K562 (cell line): Measurements from ENCODE around the gene MTRFR. TPM values are rescaled to one million over a fixed set of nuclear protein-coding genes. Genes with fewer than 3 reads are reported as not detected.

Source experiments
- ATAC-seq: fragments of 200-7000 bp; cut with Tn5 transposase; 3 replicates; pipeline ENCODE4 v1.9.1; 2020; ENCODE audit warnings: moderate library complexity
- BruUV-seq: library from RNA; stranded (reverse); fragments of 400-500 nt; replicated peaks from 2 replicates; lab custom pipeline; 2021; lab: Mats Ljungman, UMichigan
- CTCF ChIA-PET: fragments of 300-600 bp; formaldehyde crosslinking; extraction: SDS; loops from one replicate; lab custom pipeline; 2021; ENCODE audit warnings: low intra/inter-chr PET ratio; lab: Yijun Ruan, JAX
- POLR2A ChIA-PET: fragments of 300-600, 350-650 bp; sonication (Branson Sonifier 250); formaldehyde crosslinking; extraction: SDS; loops from one replicate; lab custom pipeline; 2021; ENCODE audit warnings: antibody characterized with exemption, inconsistent platforms; lab: Yijun Ruan, JAX
- DNase-seq, 4 experiments: peaks; one replicate each; pipeline versions ENCODE4 v3.0.0 to v3.0.0-alpha.2; 2011 to 2018; ENCODE audit warnings: low spot score in 3 of 4, mixed read lengths in 3 of 4; ENCODE audit errors: extremely low read depth in 1 of 4
- FAIRE-seq: peaks from 2 replicates; lab custom pipeline; 2011; peaks lifted over from hg19 to GRCh38; lab: Jason Lieb, UNC
- H2AFZ ChIP-seq: 2 replicates; pipeline ENCODE4 v1.6.0; 2011; ENCODE audit warnings: low read depth, low read length, control low read depth, inconsistent platforms
- H3K27ac ChIP-seq: fragments of 200-600 bp; 3 replicates; pipeline ENCODE4 v1.8.0; 2011; ENCODE audit warnings: low read depth, mild to moderate bottlenecking, control low read depth, inconsistent platforms, low read length, moderate library complexity, mixed read lengths; ENCODE audit errors: extremely low read depth
- H3K27me3 ChIP-seq, 2 experiments: fragments of 300-600 bp in 1 of 2; 2 replicates in 1 of 2; 3 replicates in 1 of 2; pipeline versions ENCODE4 v1.6.0 to v1.8.0; 2011; ENCODE audit warnings: inconsistent platforms in 2 of 2, low read length in 2 of 2, mild to moderate bottlenecking in 1 of 2, mixed read lengths in 1 of 2, moderate library complexity in 1 of 2; ENCODE audit not compliant: control insufficient read depth in 2 of 2, insufficient read depth in 2 of 2
- H3K36me3 ChIP-seq: fragments of 300-600 bp; 3 replicates; pipeline ENCODE4 v1.8.0; 2011; ENCODE audit warnings: mild to moderate bottlenecking, low read length, inconsistent platforms; ENCODE audit not compliant: control insufficient read depth, insufficient read depth
- H3K4me1 ChIP-seq, 2 experiments: fragments of 200-600 bp in 1 of 2; replicated peaks in 1 of 2; 2 replicates in 1 of 2; 3 replicates in 1 of 2; pipeline versions ENCODE4 v1.5.1 to v1.8.0; 2011; ENCODE audit warnings: inconsistent platforms in 2 of 2, low read length in 2 of 2, mild to moderate bottlenecking in 1 of 2, mixed read lengths in 1 of 2, moderate library complexity in 1 of 2; ENCODE audit not compliant: control insufficient read depth in 2 of 2, insufficient read depth in 2 of 2
- H3K4me2 ChIP-seq: 2 replicates; pipeline ENCODE4 v1.6.1; 2011; ENCODE audit warnings: low read length, control low read depth, inconsistent platforms, mixed read lengths; ENCODE audit not compliant: insufficient read depth
- H3K4me3 ChIP-seq: fragments of 200-600 bp; sonication (generic), shearing (Covaris generic); 2 replicates; pipeline ENCODE4 v1.5.1; 2016; ENCODE audit warnings: control low read depth, inconsistent platforms
- H3K79me2 ChIP-seq: fragments of 200-600 bp; 3 replicates; pipeline ENCODE4 v1.8.0; 2011; ENCODE audit warnings: low read length, inconsistent platforms; ENCODE audit not compliant: control insufficient read depth, insufficient read depth
- H3K9ac ChIP-seq, 2 experiments: 2 replicates each; pipeline versions ENCODE4 v1.6.0 to v1.6.1; 2011; ENCODE audit warnings: low read depth in 2 of 2, low read length in 2 of 2, control low read depth in 1 of 2, inconsistent platforms in 1 of 2, mild to moderate bottlenecking in 1 of 2, mixed read lengths in 1 of 2; ENCODE audit not compliant: insufficient read depth in 1 of 2
- H3K9me1 ChIP-seq: one replicate; pipeline ENCODE4 v1.6.0; 2011; ENCODE audit warnings: inconsistent platforms, mild to moderate bottlenecking, low read length, moderate library complexity; ENCODE audit not compliant: control insufficient read depth, insufficient read depth
- H3K9me3 ChIP-seq: replicated peaks from 2 replicates; pipeline ENCODE4 v1.5.1; 2011; ENCODE audit warnings: low read depth, low read length, inconsistent platforms; ENCODE audit not compliant: control insufficient read depth, insufficient read depth
- H4K20me1 ChIP-seq: replicated peaks from 2 replicates; pipeline ENCODE4 v1.6.1; 2011; ENCODE audit warnings: low read length, inconsistent platforms, mixed read lengths; ENCODE audit not compliant: control insufficient read depth, insufficient read depth
- ARNT ChIP-seq, 2 experiments: fragments of 450-650 bp; IDR thresholded peaks; 2 replicates each; pipeline ENCODE4 v1.6.1; 2016; ENCODE audit warnings: mild to moderate bottlenecking in 1 of 2
- BRD9 ChIP-seq: fragments of 450-650 bp; IDR thresholded peaks from 2 replicates; pipeline ENCODE4 v1.6.1; 2018; ENCODE audit warnings: low read depth; ENCODE audit not compliant: partially characterized antibody
- KAT7 ChIP-seq: sonication (generic); formaldehyde crosslinking; IDR thresholded peaks from 2 replicates; pipeline ENCODE4 v1.8.0; 2022; ENCODE audit warnings: missing genetic modification reagents, mild to moderate bottlenecking, borderline replicate concordance
- SMAD4 ChIP-seq: fragments of 250-450 bp; sonication (Bioruptor Pico); conservative IDR thresholded peaks from 2 replicates; pipeline ENCODE4 v1.8.0; 2021; ENCODE audit warnings: inconsistent platforms, mild to moderate bottlenecking, moderate library complexity
- SMARCA4 ChIP-seq: fragments of 450-650 bp; IDR thresholded peaks from 2 replicates; pipeline ENCODE4 v1.6.1; 2016
- YY1 ChIP-seq, 3 experiments: IDR thresholded peaks; 2 replicates each; pipeline ENCODE4 v1.6.1; 2011; ENCODE audit warnings: low read length in 2 of 3, mild to moderate bottlenecking in 2 of 3, moderate library complexity in 2 of 3, borderline replicate concordance in 1 of 3, control low read depth in 1 of 3, low read depth in 1 of 3; ENCODE audit not compliant: insufficient read depth in 3 of 3, insufficient replicate concordance in 2 of 3, control insufficient read depth in 1 of 3, insufficient read length in 1 of 3; ENCODE audit errors: extremely low read depth in 1 of 3
- ZKSCAN1 ChIP-seq: fragments of 150-350 bp; IDR thresholded peaks from 2 replicates; pipeline ENCODE4 v1.6.1; 2016; ENCODE audit warnings: low read depth, low read length
- ZNF696 ChIP-seq: fragments of 250-450 bp; sonication (Bioruptor Pico); conservative IDR thresholded peaks from 2 replicates; pipeline ENCODE4 v1.4.0; 2020; ENCODE audit warnings: mild to moderate bottlenecking, moderate library complexity
- WGBS: fragments of 100-300 bp; shearing (Covaris generic); methylation state at CpG from one replicate; pipeline ENCODE4 v1.1.6; 2016; ENCODE audit warnings: low coverage, mixed read lengths; ENCODE audit not compliant: insufficient coverage; ENCODE audit errors: missing lambda C conversion rate; 5-methylcytosine and 5-hydroxymethylcytosine counted together
- in situ Hi-C: fragments of 300-500 bp; cut with MboI; formaldehyde crosslinking; loops from 4 replicates; pipeline ENCODE4 v1.15.0; 2018; ENCODE audit warnings: inconsistent platforms, mixed read lengths
- intact Hi-C: fragments of 100-400 bp; cut with micrococcal nuclease; formaldehyde crosslinking; loops from 2 replicates; pipeline ENCODE4 v1.14.2; 2022
- polyA plus RNA-seq, 8 experiments: library from polyadenylated mRNA; depleted of rRNA in 4 of 8; stranded (reverse) in 5 of 8; unstranded in 3 of 8; fragments of >200 nt; fragmentation: Nextera tagmentation in 2 of 8; fragmentation: Illumina TruSeq in 1 of 8; extraction: Ambion mirVana in 2 of 8; extraction: Trizol in 1 of 8; gene quantifications; 2 replicates each; pipeline versions ENCODE4 v1.2.1 to v1.2.3, GENCODE V29; 2011 to 2014; ENCODE audit warnings: inconsistent platforms in 1 of 8, missing spikeins in 1 of 8
- total RNA-seq, 7 experiments: library from RNA; depleted of rRNA in 6 of 7; stranded (reverse); fragments of >200 nt in 6 of 7; fragmentation: Illumina TruSeq in 2 of 7; extraction: Trizol in 2 of 7; gene quantifications; 2 replicates each; pipeline versions ENCODE4 v1.2.1 to v1.2.3, GENCODE V29; 2011 to 2021; ENCODE audit warnings: low replicate concordance in 1 of 7
- TF ChIP-seq, protein P1 (sequence below), 2 experiments: fragments of 450-650 bp in 1 of 2; sonication (generic) in 1 of 2; formaldehyde crosslinking in 1 of 2; IDR thresholded peaks; 2 replicates each; pipeline versions ENCODE4 v1.7.1 to v1.9.0; 2016 to 2022; ENCODE audit warnings: inconsistent platforms in 1 of 2, mild to moderate bottlenecking in 1 of 2, missing genetic modification reagents in 1 of 2
- TF ChIP-seq, protein P2 (sequence below), 2 experiments: IDR thresholded peaks; 2 replicates each; pipeline ENCODE4 v1.6.1; 2011; ENCODE audit warnings: borderline replicate concordance in 1 of 2, control low read depth in 1 of 2, low read depth in 1 of 2, low read length in 1 of 2, mild to moderate bottlenecking in 1 of 2, mixed read lengths in 1 of 2, moderate library complexity in 1 of 2; ENCODE audit not compliant: insufficient read depth in 1 of 2, insufficient read length in 1 of 2, poor library complexity in 1 of 2, severe bottlenecking in 1 of 2; ENCODE audit errors: extremely low read depth in 1 of 2

MTRFR gene
- total and polyA plus RNA-seq, 9 of the 15 experiments (the other 6 are each of a cell fraction or from before 2014, with no cell fraction given) = 16.7 to 55.6 (median 34.7) TPM

DNA sequence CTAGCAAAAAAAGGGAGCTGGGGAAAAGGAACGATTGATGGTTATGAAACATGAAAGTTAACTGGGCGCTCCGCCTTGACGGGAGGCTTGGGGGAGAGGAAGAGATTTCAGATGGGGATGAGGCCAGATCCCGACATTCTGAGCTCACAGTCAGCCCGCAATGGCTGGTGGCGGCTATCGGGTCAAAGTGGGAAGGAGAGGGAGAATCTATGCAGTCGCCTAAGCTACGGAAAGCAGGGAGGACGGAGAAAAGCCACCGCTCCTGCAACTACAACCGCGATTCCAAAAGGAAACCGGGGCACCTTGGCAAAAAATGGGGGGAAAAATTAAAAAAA is 797 bp upstream of the MTRFR start:
- peaks cover 55% of the 10 kb centered on the region for H3K36me3 ChIP-seq
- H3K79me2 ChIP-seq = peaks cover 94% of the 10 kb centered on the region
- no peaks in the 10 kb centered on the region for H3K9me3 ChIP-seq
- peak; percentile 24 for ATAC-seq
- POLR2A ChIA-PET = interaction anchor here (0.5 to 3.5 kb wide), 59 partner anchors 8 to 1430 kb away, joined by 3 to 43 read pairs (median 4); partner anchors contain the start of genes ATP6V0A2, DDX55, KNTC1 and OGFOD2
- H3K27ac ChIP-seq = peak overlapping the region; percentile 94
- peaks cover 19 to 24% of the 10 kb centered on the region in 2 experiments; a peak in 4 of 5 replicates for H3K4me1 ChIP-seq
- H3K4me2 ChIP-seq = peak overlapping the region; percentile 95
- DNase-seq = no peak
- intact Hi-C loops = loop anchor here (5.0 to 10.0 kb wide), 5 partner anchors 85 to 875 kb away; no protein-coding TSS in a partner anchor
- no peak for FAIRE-seq
- TSS peak; percentile 51 for BruUV-seq
- peak overlapping the region; percentile 72 for H3K4me3 ChIP-seq
- 0% methylated on average over 15 of the region's 15 CpGs for WGBS
- CTCF ChIA-PET = no interaction called here
- H3K9ac ChIP-seq = peak overlapping the region; percentile 94 to 97
- H2AFZ ChIP-seq = peak overlapping the region; percentile 91
- in situ Hi-C loops = loop anchor here (10.0 kb wide), 1 partner anchor 358 kb away; no protein-coding TSS in a partner anchor
- no peaks in the 10 kb centered on the region for H3K9me1 ChIP-seq
- no peaks in the 10 kb centered on the region for H3K27me3 ChIP-seq
- no peaks in the 10 kb centered on the region for H4K20me1 ChIP-seq
- TF ChIP-seq KAT7 (CRISPR knock-in tag) (no peak), YY1 (IDR thresholded peaks at IDR 0.05; ENCODE audit: borderline replicate concordance in 1 of 3, control insufficient read depth in 1 of 3, extremely low read depth in 1 of 3, insufficient read depth in 3 of 3, insufficient read length in 1 of 3, insufficient replicate concordance in 2 of 3, low read depth in 1 of 3, low read length in 2 of 3) (peak in 2 of 3 experiments; percentile 25 to 69), SMARCA4 (0 out of 2 replicates have a peak, but pooled peaks have one; percentile 36), SMAD4 (0 out of 2 replicates have a peak, but pooled peaks have one; percentile 10), ZKSCAN1 (peak; percentile 85), BRD9 (peak; percentile 48), ARNT (IDR thresholded peaks at IDR 0.05) (peak in 1 of 2 experiments; percentile 18; a peak in 1 of 4 replicates), ZNF696 (CRISPR knock-in tag) (no peak)
- TF ChIP-seq, protein P1, sequence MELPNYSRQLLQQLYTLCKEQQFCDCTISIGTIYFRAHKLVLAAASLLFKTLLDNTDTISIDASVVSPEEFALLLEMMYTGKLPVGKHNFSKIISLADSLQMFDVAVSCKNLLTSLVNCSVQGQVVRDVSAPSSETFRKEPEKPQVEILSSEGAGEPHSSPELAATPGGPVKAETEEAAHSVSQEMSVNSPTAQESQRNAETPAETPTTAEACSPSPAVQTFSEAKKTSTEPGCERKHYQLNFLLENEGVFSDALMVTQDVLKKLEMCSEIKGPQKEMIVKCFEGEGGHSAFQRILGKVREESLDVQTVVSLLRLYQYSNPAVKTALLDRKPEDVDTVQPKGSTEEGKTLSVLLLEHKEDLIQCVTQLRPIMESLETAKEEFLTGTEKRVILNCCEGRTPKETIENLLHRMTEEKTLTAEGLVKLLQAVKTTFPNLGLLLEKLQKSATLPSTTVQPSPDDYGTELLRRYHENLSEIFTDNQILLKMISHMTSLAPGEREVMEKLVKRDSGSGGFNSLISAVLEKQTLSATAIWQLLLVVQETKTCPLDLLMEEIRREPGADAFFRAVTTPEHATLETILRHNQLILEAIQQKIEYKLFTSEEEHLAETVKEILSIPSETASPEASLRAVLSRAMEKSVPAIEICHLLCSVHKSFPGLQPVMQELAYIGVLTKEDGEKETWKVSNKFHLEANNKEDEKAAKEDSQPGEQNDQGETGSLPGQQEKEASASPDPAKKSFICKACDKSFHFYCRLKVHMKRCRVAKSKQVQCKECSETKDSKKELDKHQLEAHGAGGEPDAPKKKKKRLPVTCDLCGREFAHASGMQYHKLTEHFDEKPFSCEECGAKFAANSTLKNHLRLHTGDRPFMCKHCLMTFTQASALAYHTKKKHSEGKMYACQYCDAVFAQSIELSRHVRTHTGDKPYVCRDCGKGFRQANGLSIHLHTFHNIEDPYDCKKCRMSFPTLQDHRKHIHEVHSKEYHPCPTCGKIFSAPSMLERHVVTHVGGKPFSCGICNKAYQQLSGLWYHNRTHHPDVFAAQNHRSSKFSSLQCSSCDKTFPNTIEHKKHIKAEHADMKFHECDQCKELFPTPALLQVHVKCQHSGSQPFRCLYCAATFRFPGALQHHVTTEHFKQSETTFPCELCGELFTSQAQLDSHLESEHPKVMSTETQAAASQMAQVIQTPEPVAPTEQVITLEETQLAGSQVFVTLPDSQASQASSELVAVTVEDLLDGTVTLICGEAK (IDR thresholded peaks at IDR 0.05) = peak; percentile 16; the same call in 1 of the 2 replicates
- TF ChIP-seq, protein P1 (CRISPR knock-in tag; IDR thresholded peaks at IDR 0.05) = no peak
- TF ChIP-seq, protein P2, sequence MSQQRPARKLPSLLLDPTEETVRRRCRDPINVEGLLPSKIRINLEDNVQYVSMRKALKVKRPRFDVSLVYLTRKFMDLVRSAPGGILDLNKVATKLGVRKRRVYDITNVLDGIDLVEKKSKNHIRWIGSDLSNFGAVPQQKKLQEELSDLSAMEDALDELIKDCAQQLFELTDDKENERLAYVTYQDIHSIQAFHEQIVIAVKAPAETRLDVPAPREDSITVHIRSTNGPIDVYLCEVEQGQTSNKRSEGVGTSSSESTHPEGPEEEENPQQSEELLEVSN (IDR thresholded peaks at IDR 0.05; ENCODE audit: borderline replicate concordance in 1 of 2, extremely low read depth in 1 of 2, insufficient read depth in 1 of 2, insufficient read length in 1 of 2, low read depth in 1 of 2, low read length in 1 of 2, poor library complexity in 1 of 2, severe bottlenecking in 1 of 2) = peak in 1 of 2 experiments; percentile 58
